HEK293 (cell line): ENCODE results near the gene ABCB11.

Experiments
- CTCF ChIA-PET: fragments of 350-600 bp; formaldehyde crosslinking; extraction: SDS; loops from one replicate; lab custom pipeline; 2021; ENCODE audit warnings: antibody characterized with exemption; lab: Yijun Ruan, JAX
- POLR2A ChIA-PET: fragments of 300-600 bp; formaldehyde crosslinking; extraction: SDS; loops from one replicate; lab custom pipeline; 2020; ENCODE audit warnings: antibody characterized with exemption, inconsistent platforms; lab: Yijun Ruan, JAX
- H3K27ac ChIP-seq: fragments of 200-500 bp; sonication (Bioruptor generic); 2 replicates; pipeline ENCODE4 v1.5.1; 2014; ENCODE audit warnings: low read depth, low read length, control low read depth, inconsistent platforms; ENCODE audit errors: extremely low read depth
- H3K36me3 ChIP-seq, 2 experiments: fragments of 200-500 bp in 1 of 2; sonication (Bioruptor generic) in 1 of 2; 1 replicate in 1 of 2; 2 replicates in 1 of 2; pipeline ENCODE4 v1.5.1; 2014 to 2017; ENCODE audit warnings: inconsistent platforms in 2 of 2, low read length in 2 of 2; ENCODE audit not compliant: control insufficient read depth in 2 of 2, insufficient read depth in 1 of 2
- H3K4me1 ChIP-seq: fragments of 200-500 bp; sonication (Bioruptor generic); 2 replicates; pipeline ENCODE4 v1.5.1; 2014; ENCODE audit warnings: mild to moderate bottlenecking, low read length, inconsistent platforms; ENCODE audit not compliant: control insufficient read depth, insufficient read depth
- H3K4me3 ChIP-seq: 2 replicates; pipeline ENCODE4 v1.5.1; 2011; ENCODE audit warnings: low read depth, mild to moderate bottlenecking, control low read depth, low read length, moderate library complexity
- H3K9me3 ChIP-seq: fragments of 200-500 bp; sonication (Bioruptor generic); 2 replicates; pipeline ENCODE4 v1.5.1; 2014; ENCODE audit warnings: low read depth, low read length, inconsistent platforms; ENCODE audit not compliant: control insufficient read depth, insufficient read depth
- BCL11A ChIP-seq: fragments of 450-650 bp; formaldehyde crosslinking; IDR thresholded peaks from 2 replicates; pipeline ENCODE4 v1.5.1; 2016; ENCODE audit warnings: low read depth, missing biosample characterization, missing genetic modification characterization
- GFI1B ChIP-seq: fragments of 450-650 bp; formaldehyde crosslinking; IDR thresholded peaks from 2 replicates; pipeline ENCODE4 v1.5.1; 2016; ENCODE audit warnings: missing biosample characterization, missing genetic modification characterization
- OSR2 ChIP-seq: fragments of 450-650 bp; formaldehyde crosslinking; IDR thresholded peaks from 2 replicates; pipeline ENCODE4 v1.5.1; 2016; ENCODE audit warnings: missing biosample characterization, missing genetic modification characterization
- SP7 ChIP-seq: fragments of 450-650 bp; formaldehyde crosslinking; IDR thresholded peaks from 2 replicates; pipeline ENCODE4 v1.5.1; 2016; ENCODE audit warnings: missing biosample characterization, missing genetic modification characterization
- TCF7L2 ChIP-seq: IDR thresholded peaks from 2 replicates; pipeline ENCODE4 v1.6.1; 2011; ENCODE audit warnings: low read depth, mild to moderate bottlenecking, inconsistent platforms, low read length, moderate library complexity, borderline replicate concordance
- TRIM28 ChIP-seq: IDR thresholded peaks from 2 replicates; pipeline ENCODE4 v1.6.1; 2011; ENCODE audit warnings: low read length, control low read depth, borderline replicate concordance
- ZNF121 ChIP-seq: fragments of 450-650 bp; formaldehyde crosslinking; IDR thresholded peaks from 2 replicates; pipeline ENCODE4 v1.5.1; 2016; ENCODE audit warnings: missing biosample characterization, missing genetic modification characterization
- ZNF184 ChIP-seq: fragments of 450-650 bp; IDR thresholded peaks from 2 replicates; pipeline ENCODE4 v1.5.1; 2018; ENCODE audit warnings: missing biosample characterization, mild to moderate bottlenecking, missing genetic modification characterization
- ZNF2 ChIP-seq: fragments of 450-650 bp; formaldehyde crosslinking; IDR thresholded peaks from 2 replicates; pipeline ENCODE4 v1.5.1; 2016; ENCODE audit warnings: missing biosample characterization, missing genetic modification characterization
- ZNF335 ChIP-seq: fragments of 450-650 bp; formaldehyde crosslinking; conservative IDR thresholded peaks from 2 replicates; pipeline ENCODE4 v1.5.1; 2016; ENCODE audit warnings: missing biosample characterization, missing genetic modification characterization
- ZNF600 ChIP-seq: fragments of 450-650 bp; formaldehyde crosslinking; IDR thresholded peaks from 2 replicates; pipeline ENCODE4 v1.5.1; 2016; ENCODE audit warnings: missing biosample characterization, missing genetic modification characterization
- ZNF660 ChIP-seq: fragments of 450-650 bp; IDR thresholded peaks from 2 replicates; pipeline ENCODE4 v1.5.1; 2018; ENCODE audit warnings: missing biosample characterization, mild to moderate bottlenecking, missing genetic modification characterization
- ZNF843 ChIP-seq: fragments of 450-650 bp; formaldehyde crosslinking; IDR thresholded peaks from 2 replicates; pipeline ENCODE4 v1.5.1; 2016; ENCODE audit warnings: missing biosample characterization, missing genetic modification characterization
- ZXDB ChIP-seq: fragments of 450-650 bp; formaldehyde crosslinking; IDR thresholded peaks from 2 replicates; pipeline ENCODE4 v1.5.1; 2016; ENCODE audit warnings: missing biosample characterization, missing genetic modification characterization
- TF ChIP-seq, protein P1 (sequence below): fragments of 450-650 bp; formaldehyde crosslinking; IDR thresholded peaks from 2 replicates; pipeline ENCODE4 v1.5.1; 2016; ENCODE audit warnings: missing biosample characterization, missing genetic modification characterization
- TF ChIP-seq, protein P2 (sequence below): fragments of 450-650 bp; formaldehyde crosslinking; IDR thresholded peaks from 2 replicates; pipeline ENCODE4 v1.5.1; 2016; ENCODE audit warnings: missing biosample characterization, missing genetic modification characterization
- TF ChIP-seq, protein P3 (sequence below): fragments of 450-650 bp; formaldehyde crosslinking; IDR thresholded peaks from 2 replicates; pipeline ENCODE4 v1.5.1; 2016; ENCODE audit warnings: missing biosample characterization, missing genetic modification characterization
- TF ChIP-seq, protein P4 (sequence below): fragments of 450-650 bp; formaldehyde crosslinking; IDR thresholded peaks from 2 replicates; pipeline ENCODE4 v1.5.1; 2016; ENCODE audit warnings: missing biosample characterization, missing genetic modification characterization, borderline replicate concordance

The ABCB11 gene

DNA sequence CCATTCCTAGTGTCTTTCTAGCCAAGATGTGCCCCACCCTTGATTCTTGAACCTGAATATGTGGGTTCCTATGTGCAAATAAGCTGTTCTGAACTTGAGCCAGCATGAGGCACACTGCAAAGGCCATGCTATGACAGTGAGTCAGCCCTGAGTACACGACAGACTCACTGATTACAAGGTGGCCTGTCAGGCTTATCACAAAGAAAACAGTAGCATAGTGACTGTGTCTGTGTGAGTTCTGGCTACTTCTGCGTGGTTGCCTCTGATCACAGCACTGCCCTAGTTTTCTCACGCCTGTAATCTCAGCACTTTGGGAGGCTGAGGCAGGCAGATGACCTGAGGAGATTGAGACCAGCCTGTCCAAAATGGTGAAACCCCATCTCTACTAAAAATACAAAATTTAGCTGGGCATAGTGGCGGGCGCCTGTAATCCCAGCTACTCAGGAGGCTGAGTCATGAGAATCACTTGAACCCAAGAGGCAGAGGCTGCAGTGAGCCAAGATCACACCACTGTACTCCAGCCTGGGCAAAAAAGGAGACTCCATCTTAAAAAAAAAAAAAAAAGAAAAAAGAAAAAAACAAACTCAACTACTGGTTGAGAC lies 18.8 kb downstream of the ABCB11 start (continued):
- TF ChIP-seq GFI1B (tag by site-specific recombination), result 0 out of 2 replicates have a peak, but pooled peaks have one; percentile 11
- peak; percentile 95 for TF ChIP-seq OSR2 (tag by site-specific recombination)
- TF ChIP-seq, protein P1, sequence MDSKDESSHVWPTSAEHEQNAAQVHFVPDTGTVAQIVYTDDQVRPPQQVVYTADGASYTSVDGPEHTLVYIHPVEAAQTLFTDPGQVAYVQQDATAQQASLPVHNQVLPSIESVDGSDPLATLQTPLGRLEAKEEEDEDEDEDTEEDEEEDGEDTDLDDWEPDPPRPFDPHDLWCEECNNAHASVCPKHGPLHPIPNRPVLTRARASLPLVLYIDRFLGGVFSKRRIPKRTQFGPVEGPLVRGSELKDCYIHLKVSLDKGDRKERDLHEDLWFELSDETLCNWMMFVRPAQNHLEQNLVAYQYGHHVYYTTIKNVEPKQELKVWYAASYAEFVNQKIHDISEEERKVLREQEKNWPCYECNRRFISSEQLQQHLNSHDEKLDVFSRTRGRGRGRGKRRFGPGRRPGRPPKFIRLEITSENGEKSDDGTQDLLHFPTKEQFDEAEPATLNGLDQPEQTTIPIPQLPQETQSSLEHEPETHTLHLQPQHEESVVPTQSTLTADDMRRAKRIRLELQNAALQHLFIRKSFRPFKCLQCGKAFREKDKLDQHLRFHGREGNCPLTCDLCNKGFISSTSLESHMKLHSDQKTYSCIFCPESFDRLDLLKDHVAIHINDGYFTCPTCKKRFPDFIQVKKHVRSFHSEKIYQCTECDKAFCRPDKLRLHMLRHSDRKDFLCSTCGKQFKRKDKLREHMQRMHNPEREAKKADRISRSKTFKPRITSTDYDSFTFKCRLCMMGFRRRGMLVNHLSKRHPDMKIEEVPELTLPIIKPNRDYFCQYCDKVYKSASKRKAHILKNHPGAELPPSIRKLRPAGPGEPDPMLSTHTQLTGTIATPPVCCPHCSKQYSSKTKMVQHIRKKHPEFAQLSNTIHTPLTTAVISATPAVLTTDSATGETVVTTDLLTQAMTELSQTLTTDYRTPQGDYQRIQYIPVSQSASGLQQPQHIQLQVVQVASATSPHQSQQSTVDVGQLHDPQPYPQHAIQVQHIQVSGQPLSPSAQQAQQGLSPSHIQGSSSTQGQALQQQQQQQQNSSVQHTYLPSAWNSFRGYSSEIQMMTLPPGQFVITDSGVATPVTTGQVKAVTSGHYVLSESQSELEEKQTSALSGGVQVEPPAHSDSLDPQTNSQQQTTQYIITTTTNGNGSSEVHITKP (tag by site-specific recombination), result peak; percentile 45; the same call in 1 of the 2 replicates
- peak; percentile 94 for TF ChIP-seq ZNF335
- TF ChIP-seq ZNF2, result peak; percentile 48; the same call in 1 of the 2 replicates
- TF ChIP-seq, protein P2, sequence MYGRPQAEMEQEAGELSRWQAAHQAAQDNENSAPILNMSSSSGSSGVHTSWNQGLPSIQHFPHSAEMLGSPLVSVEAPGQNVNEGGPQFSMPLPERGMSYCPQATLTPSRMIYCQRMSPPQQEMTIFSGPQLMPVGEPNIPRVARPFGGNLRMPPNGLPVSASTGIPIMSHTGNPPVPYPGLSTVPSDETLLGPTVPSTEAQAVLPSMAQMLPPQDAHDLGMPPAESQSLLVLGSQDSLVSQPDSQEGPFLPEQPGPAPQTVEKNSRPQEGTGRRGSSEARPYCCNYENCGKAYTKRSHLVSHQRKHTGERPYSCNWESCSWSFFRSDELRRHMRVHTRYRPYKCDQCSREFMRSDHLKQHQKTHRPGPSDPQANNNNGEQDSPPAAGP (tag by site-specific recombination), result peak; percentile 67; the same call in 1 of the 2 replicates
- peak; percentile 77 for TF ChIP-seq TRIM28
- TF ChIP-seq, protein P3, sequence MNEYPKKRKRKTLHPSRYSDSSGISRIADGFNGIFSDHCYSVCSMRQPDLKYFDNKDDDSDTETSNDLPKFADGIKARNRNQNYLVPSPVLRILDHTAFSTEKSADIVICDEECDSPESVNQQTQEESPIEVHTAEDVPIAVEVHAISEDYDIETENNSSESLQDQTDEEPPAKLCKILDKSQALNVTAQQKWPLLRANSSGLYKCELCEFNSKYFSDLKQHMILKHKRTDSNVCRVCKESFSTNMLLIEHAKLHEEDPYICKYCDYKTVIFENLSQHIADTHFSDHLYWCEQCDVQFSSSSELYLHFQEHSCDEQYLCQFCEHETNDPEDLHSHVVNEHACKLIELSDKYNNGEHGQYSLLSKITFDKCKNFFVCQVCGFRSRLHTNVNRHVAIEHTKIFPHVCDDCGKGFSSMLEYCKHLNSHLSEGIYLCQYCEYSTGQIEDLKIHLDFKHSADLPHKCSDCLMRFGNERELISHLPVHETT (tag by site-specific recombination), result peak; percentile 37; the same call in 1 of the 2 replicates
- peak; percentile 60; the same call in 1 of the 2 replicates for TF ChIP-seq TCF7L2
- 0 out of 2 replicates have a peak, but pooled peaks have one; percentile 62 for TF ChIP-seq ZNF184 (tag by site-specific recombination)
- peak; percentile 78; the same call in 1 of the 2 replicates for TF ChIP-seq ZNF843 (tag by site-specific recombination)
- TF ChIP-seq ZXDB (tag by site-specific recombination), result peak; percentile 71
- peak; percentile 94 for TF ChIP-seq SP7 (tag by site-specific recombination)
- peak; percentile 96 for TF ChIP-seq ZNF600 (tag by site-specific recombination)
- peak; percentile 87; the same call in 1 of the 2 replicates for TF ChIP-seq ZNF660 (tag by site-specific recombination)
- TF ChIP-seq, protein P4, sequence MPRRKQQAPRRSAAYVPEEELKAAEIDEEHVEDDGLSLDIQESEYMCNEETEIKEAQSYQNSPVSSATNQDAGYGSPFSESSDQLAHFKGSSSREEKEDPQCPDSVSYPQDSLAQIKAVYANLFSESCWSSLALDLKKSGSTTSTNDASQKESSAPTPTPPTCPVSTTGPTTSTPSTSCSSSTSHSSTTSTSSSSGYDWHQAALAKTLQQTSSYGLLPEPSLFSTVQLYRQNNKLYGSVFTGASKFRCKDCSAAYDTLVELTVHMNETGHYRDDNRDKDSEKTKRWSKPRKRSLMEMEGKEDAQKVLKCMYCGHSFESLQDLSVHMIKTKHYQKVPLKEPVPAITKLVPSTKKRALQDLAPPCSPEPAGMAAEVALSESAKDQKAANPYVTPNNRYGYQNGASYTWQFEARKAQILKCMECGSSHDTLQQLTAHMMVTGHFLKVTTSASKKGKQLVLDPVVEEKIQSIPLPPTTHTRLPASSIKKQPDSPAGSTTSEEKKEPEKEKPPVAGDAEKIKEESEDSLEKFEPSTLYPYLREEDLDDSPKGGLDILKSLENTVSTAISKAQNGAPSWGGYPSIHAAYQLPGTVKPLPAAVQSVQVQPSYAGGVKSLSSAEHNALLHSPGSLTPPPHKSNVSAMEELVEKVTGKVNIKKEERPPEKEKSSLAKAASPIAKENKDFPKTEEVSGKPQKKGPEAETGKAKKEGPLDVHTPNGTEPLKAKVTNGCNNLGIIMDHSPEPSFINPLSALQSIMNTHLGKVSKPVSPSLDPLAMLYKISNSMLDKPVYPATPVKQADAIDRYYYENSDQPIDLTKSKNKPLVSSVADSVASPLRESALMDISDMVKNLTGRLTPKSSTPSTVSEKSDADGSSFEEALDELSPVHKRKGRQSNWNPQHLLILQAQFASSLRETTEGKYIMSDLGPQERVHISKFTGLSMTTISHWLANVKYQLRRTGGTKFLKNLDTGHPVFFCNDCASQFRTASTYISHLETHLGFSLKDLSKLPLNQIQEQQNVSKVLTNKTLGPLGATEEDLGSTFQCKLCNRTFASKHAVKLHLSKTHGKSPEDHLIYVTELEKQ (tag by site-specific recombination), result peak; percentile 54; the same call in 1 of the 2 replicates
- 0 out of 2 replicates have a peak, but pooled peaks have one; percentile 24 for TF ChIP-seq BCL11A (tag by site-specific recombination)

DNA sequence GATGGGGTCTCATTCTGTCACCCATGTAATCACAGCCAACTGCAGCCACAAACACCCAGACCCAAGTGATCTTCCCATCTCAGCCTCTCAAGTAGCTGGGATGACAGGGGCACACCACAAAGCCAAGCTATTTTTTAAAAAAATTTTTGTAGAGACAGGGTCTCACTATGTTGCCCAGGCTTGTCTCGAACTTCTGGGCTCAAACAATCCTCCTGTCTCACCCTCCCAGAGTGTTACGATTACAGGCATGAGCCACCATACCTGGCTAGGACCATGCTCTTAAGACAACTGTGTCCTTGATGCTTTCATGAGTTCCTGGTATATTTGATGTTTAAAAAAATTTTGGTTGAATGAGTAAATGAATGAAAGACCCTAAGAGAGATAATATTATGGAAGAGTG lies 19.4 kb downstream of the ABCB11 start:
- CTCF ChIA-PET, result interaction anchor here (0.8 to 1.6 kb wide), 2 partner anchors 41 to 98 kb away, joined by 3 read pairs; no protein-coding TSS in a partner anchor
- POLR2A ChIA-PET, result no interaction called here

More for the DNA sequence above, 19.4 kb downstream of the ABCB11 start:
- Histone ChIP-seq H3K4me1 (peaks cover 5% of the 10 kb centered on the region; the same call in 1 of the 2 replicates), H3K36me3 (no peaks in the 10 kb centered on the region), H3K9me3 (no peaks in the 10 kb centered on the region), H3K4me3 (no peak overlapping the region), H3K27ac (no peak overlapping the region)
- no peak for TF ChIP-seq TCF7L2
- TF ChIP-seq ZNF121, result peak; percentile 65; the same call in 1 of the 2 replicates
